GM19240 (cell line): ENCODE measurements around the gene OTUD4.

Experiments used
- DNase-seq: peaks from one replicate; pipeline ENCODE4 v3.0.0; 2011; ENCODE audit warnings: low spot score; ENCODE audit not compliant: insufficient read length

OTUD4 gene

GRCh38 chr4:145130788-145131399, 49.5 kb downstream of the OTUD4 start:
- DNase-seq: no peak

- DNase-seq: no peak
These were observed 50.3 kb downstream of the OTUD4 start for GRCh38 chr4:145130130-145130529.

- no peak for DNase-seq
These were observed 55.0 kb downstream of the OTUD4 start for GRCh38 chr4:145125396-145125795.

GRCh38 chr4:145108128-145108527, 72.3 kb downstream of the OTUD4 start:
- DNase-seq: no peak

- DNase-seq: no peak
These were observed 73.3 kb downstream of the OTUD4 start for GRCh38 chr4:145107126-145107525.

- DNase-seq: no peak
These were observed 76.9 kb downstream of the OTUD4 start for GRCh38 chr4:145103496-145103895.

- no peak for DNase-seq
These were observed 77.8 kb downstream of the OTUD4 start for GRCh38 chr4:145102619-145103018.

GRCh38 chr4:145101091-145101490, 79.3 kb downstream of the OTUD4 start:
- DNase-seq: no peak

- DNase-seq: no peak
These were observed 80.7 kb downstream of the OTUD4 start for GRCh38 chr4:145099653-145100052.

GRCh38 chr4:145098675-145099037, 81.7 kb downstream of the OTUD4 start:
- DNase-seq: no peak

GRCh38 chr4:145097821-145098674, 82.3 kb downstream of the OTUD4 start, which contains the start of the genes ABCE1 and ANAPC10:
Gene ABCE1, plus strand, starts transcription at chr4:145098311. Its CDS starts 6,102 bp downstream, at chr4:145104413.
Gene ANAPC10, minus strand, starts transcription at chr4:145098196. Its CDS starts 2,097 bp downstream, at chr4:145096099.
- peak; percentile 77 for DNase-seq

- no peak for DNase-seq
These were observed 83.0 kb downstream of the OTUD4 start for GRCh38 chr4:145097331-145097820.

- DNase-seq: no peak
These were observed 86.8 kb downstream of the OTUD4 start for GRCh38 chr4:145093638-145094037.

GRCh38 chr4:145090380-145090779, 90.0 kb downstream of the OTUD4 start:
- DNase-seq: no peak

- no peak for DNase-seq
These were observed 96.3 kb downstream of the OTUD4 start for GRCh38 chr4:145083891-145084605.
